Endothelial cell of umbilical vein (primary cell): Measurements from ENCODE around the gene ANKRD23. TPM values are rescaled to one million over a fixed set of nuclear protein-coding genes. Genes with fewer than 3 reads are reported as not detected.
A peak's percentile ranks its signal among the peaks of the same experiment; 100 is the strongest.

Source experiments
- BruUV-seq: library from RNA; stranded (reverse); fragments of 400-500 nt; replicated peaks from 2 replicates; lab custom pipeline; 2021; lab: Mats Ljungman, UMichigan
- CTCF ChIA-PET: fragments of 300-600, 350-600 bp; sonication (Branson Sonifier 250); formaldehyde crosslinking; loops from one replicate; lab custom pipeline; 2021; ENCODE audit warnings: antibody characterized with exemption, inconsistent platforms; lab: Charles Lee
- POLR2A ChIA-PET: fragments of 300-600, 350-600 bp; sonication (Branson Sonifier 250); formaldehyde crosslinking; loops from one replicate; lab custom pipeline; 2021; ENCODE audit warnings: antibody characterized with exemption, inconsistent platforms; lab: Charles Lee
- DNase-seq: peaks from one replicate; pipeline ENCODE4 v3.0.0-alpha.2; 2011; ENCODE audit warnings: low read depth, low spot score
- FAIRE-seq: peaks from 2 replicates; lab custom pipeline; 2011; peaks lifted over from hg19 to GRCh38; lab: Jason Lieb, UNC
- H2AFZ ChIP-seq: 2 replicates; pipeline ENCODE4 v1.6.0; 2012; ENCODE audit warnings: low read depth, low read length, control low read depth, inconsistent platforms
- H3K27ac ChIP-seq: 2 replicates; pipeline ENCODE4 v1.5.1; 2011; ENCODE audit warnings: low read depth, mild to moderate bottlenecking, control low read depth, low read length, moderate library complexity; ENCODE audit not compliant: insufficient read depth
- H3K27me3 ChIP-seq, 2 experiments: 2 replicates each; pipeline versions ENCODE4 v1.6.0 to v1.6.1; 2011; ENCODE audit warnings: low read length in 2 of 2, mixed read lengths in 1 of 2; ENCODE audit not compliant: control insufficient read depth in 2 of 2, insufficient read depth in 2 of 2
- H3K36me3 ChIP-seq, 2 experiments: 2 replicates in 1 of 2; 3 replicates in 1 of 2; pipeline ENCODE4 v1.5.1; 2011; ENCODE audit warnings: low read length in 2 of 2, mild to moderate bottlenecking in 1 of 2, moderate library complexity in 1 of 2; ENCODE audit not compliant: control insufficient read depth in 2 of 2, insufficient read depth in 2 of 2; ENCODE audit errors: extremely low read depth in 1 of 2
- H3K4me1 ChIP-seq: 3 replicates; pipeline ENCODE4 v1.5.1; 2011; ENCODE audit warnings: mild to moderate bottlenecking, low read length; ENCODE audit not compliant: control insufficient read depth, insufficient read depth; ENCODE audit errors: extremely low read depth
- H3K4me2 ChIP-seq: 2 replicates; pipeline ENCODE4 v1.6.1; 2011; ENCODE audit warnings: low read length, control low read depth, mixed read lengths; ENCODE audit not compliant: insufficient read depth
- H3K4me3 ChIP-seq, 3 experiments: fragments of 200-600 bp in 1 of 3; sonication (generic), shearing (Covaris generic) in 1 of 3; replicated peaks in 1 of 3; 2 replicates each; pipeline ENCODE4 v1.5.1; 2011 to 2016; ENCODE audit warnings: control low read depth in 3 of 3, low read length in 3 of 3, mild to moderate bottlenecking in 2 of 3, inconsistent platforms in 1 of 3, low read depth in 1 of 3, moderate library complexity in 1 of 3; ENCODE audit not compliant: insufficient read depth in 1 of 3
- H3K79me2 ChIP-seq: 2 replicates; pipeline ENCODE4 v1.6.0; 2012; ENCODE audit warnings: low read length, inconsistent platforms; ENCODE audit not compliant: control insufficient read depth, insufficient read depth
- H3K9ac ChIP-seq: replicated peaks from 2 replicates; pipeline ENCODE3; 2011; ENCODE audit warnings: low read length, control low read depth; ENCODE audit not compliant: insufficient read depth; ENCODE audit errors: extremely low read depth
- H3K9me1 ChIP-seq: replicated peaks from 3 replicates; pipeline ENCODE4 v1.6.0; 2011; ENCODE audit warnings: mild to moderate bottlenecking, low read length; ENCODE audit not compliant: control insufficient read depth, insufficient read depth; ENCODE audit errors: extremely low read depth
- H3K9me3 ChIP-seq: replicated peaks from 2 replicates; pipeline ENCODE4 v1.5.1; 2012; ENCODE audit warnings: low read length, inconsistent platforms; ENCODE audit not compliant: control insufficient read depth, insufficient read depth
- H4K20me1 ChIP-seq: replicated peaks from 2 replicates; pipeline ENCODE3; 2011; ENCODE audit warnings: mild to moderate bottlenecking, low read length; ENCODE audit not compliant: control insufficient read depth, insufficient read depth; ENCODE audit errors: extremely low read depth
- CTCF ChIP-seq, 2 donors: IDR thresholded peaks; 1 replicate in 1 of 2; 2 replicates in 1 of 2; pipeline ENCODE4 v1.5.1; 2011; ENCODE audit warnings: low read length in 2 of 2, mild to moderate bottlenecking in 2 of 2, moderate library complexity in 2 of 2, control low read depth in 1 of 2, inconsistent platforms in 1 of 2, low read depth in 1 of 2; ENCODE audit not compliant: insufficient read depth in 1 of 2; ENCODE audit errors: extremely low read depth in 1 of 2
- EZH2 ChIP-seq: IDR thresholded peaks from 2 replicates; pipeline ENCODE4 v1.6.1; 2012; ENCODE audit warnings: borderline replicate concordance, low read depth, mild to moderate bottlenecking, moderate library complexity, low read length, inconsistent platforms; ENCODE audit not compliant: severe bottlenecking
- FOS ChIP-seq: IDR thresholded peaks from 2 replicates; pipeline ENCODE4 v1.6.1; 2011; ENCODE audit warnings: mild to moderate bottlenecking, low read length, moderate library complexity, borderline replicate concordance; ENCODE audit not compliant: insufficient read depth
- GATA2 ChIP-seq: IDR thresholded peaks from 2 replicates; pipeline ENCODE4 v1.7.0; 2011; ENCODE audit warnings: low read depth, mild to moderate bottlenecking, moderate library complexity, mixed read lengths, low read length; ENCODE audit not compliant: insufficient read length, insufficient read depth
- JUN ChIP-seq: IDR thresholded peaks from 2 replicates; pipeline ENCODE4 v1.6.1; 2011; ENCODE audit warnings: borderline replicate concordance, low read depth; ENCODE audit not compliant: insufficient read length, insufficient read depth
- MYC ChIP-seq: IDR thresholded peaks from one replicate; pipeline ENCODE4 v1.6.1; 2011; ENCODE audit warnings: mild to moderate bottlenecking, low read depth, low read length
- POLR2A ChIP-seq: IDR thresholded peaks from 2 replicates; pipeline ENCODE4 v1.6.1; 2012; ENCODE audit warnings: low read depth, mild to moderate bottlenecking, control low read depth, low read length
- POLR2AphosphoS5 ChIP-seq: IDR thresholded peaks from 2 replicates; pipeline ENCODE4 v1.6.1; 2012; ENCODE audit warnings: low read depth, mild to moderate bottlenecking, control low read depth, low read length, moderate library complexity; ENCODE audit not compliant: insufficient read depth
- dilution Hi-C: fragments of 300-500 bp; cut with MboI; formaldehyde crosslinking; loops from one replicate; pipeline ENCODE4 v1.15.0; 2019; ENCODE audit warnings: low sequenced_read_pairs; ENCODE audit not compliant: extremely low pct_ligation_motif_present
- intact Hi-C: fragments of 100-400 bp; cut with micrococcal nuclease; formaldehyde crosslinking; loops from one replicate; pipeline ENCODE4 v1.10.0; 2022
- polyA plus RNA-seq, 4 experiments: library from polyadenylated mRNA; depleted of rRNA in 3 of 4; stranded (reverse) in 3 of 4; unstranded in 1 of 4; fragments of >200 nt; gene quantifications; 2 replicates each; pipeline versions ENCODE4 v1.2.1 to v1.2.3, GENCODE V29; 2011 to 2012; ENCODE audit warnings: missing spikeins in 1 of 4
- total RNA-seq: library from RNA; stranded (reverse); gene quantifications from 2 replicates; pipeline ENCODE4 v1.2.3, GENCODE V29; 2021
- TF ChIP-seq, protein P1 (sequence below): IDR thresholded peaks from 2 replicates; pipeline ENCODE4 v1.6.1; 2011; ENCODE audit not compliant: insufficient read depth, insufficient read length

The ANKRD23 gene
- total and polyA plus RNA-seq, 2 donors (not counting 3 experiments of a cell fraction or from before 2014, with no cell fraction given), result 1.7 to 3.6 TPM

- POLR2A ChIA-PET, result no interaction called here
- H3K27me3 ChIP-seq, result no peaks in the 10 kb centered on the region
- no peaks in the 10 kb centered on the region for H3K9me3 ChIP-seq
- TF ChIP-seq MYC, result no peak
- no peak for TF ChIP-seq POLR2A
- no peak for TF ChIP-seq GATA2
- no peak for TF ChIP-seq JUN
- TF ChIP-seq EZH2, result no peak
- TF ChIP-seq, protein P1, sequence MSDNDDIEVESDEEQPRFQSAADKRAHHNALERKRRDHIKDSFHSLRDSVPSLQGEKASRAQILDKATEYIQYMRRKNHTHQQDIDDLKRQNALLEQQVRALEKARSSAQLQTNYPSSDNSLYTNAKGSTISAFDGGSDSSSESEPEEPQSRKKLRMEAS, result no peak
- TF ChIP-seq POLR2AphosphoS5, result no peak
- no peak for TF ChIP-seq CTCF (IDR thresholded peaks at IDR 0.05; ENCODE audit: extremely low read depth in 1 of 2, insufficient read depth in 1 of 2, low read depth in 1 of 2, low read length in 2 of 2)
- TF ChIP-seq FOS, result no peak
- no peaks in the 10 kb centered on the region for H3K36me3 ChIP-seq
- no peak overlapping the region for H3K9ac ChIP-seq
- no peaks in the 10 kb centered on the region for H3K4me1 ChIP-seq
- CTCF ChIA-PET, result interaction anchor here (1.4 to 2.6 kb wide), 3 partner anchors 23 to 38 kb away, joined by 3 to 15 read pairs (median 5); partner anchors contain the start of gene ANKRD39
- dilution Hi-C loops, result no loop called here
- no peak overlapping the region for H3K27ac ChIP-seq
- no peaks in the 10 kb centered on the region for H3K9me1 ChIP-seq
- no peak overlapping the region for H3K4me2 ChIP-seq
- no peaks in the 10 kb centered on the region for H3K79me2 ChIP-seq
- no peak overlapping the region for H3K4me3 ChIP-seq
- no peaks in the 10 kb centered on the region for H4K20me1 ChIP-seq
- no TSS peak for BruUV-seq
- DNase-seq, result peak; percentile 34
- intact Hi-C loops, result no loop called here
- H2AFZ ChIP-seq, result no peak overlapping the region
- peak; percentile 62 for FAIRE-seq
These were observed 47.9 kb upstream of the ANKRD23 start for GRCh38 chr2:96891591-96892333.
